Fibroblast of lung (primary cell): ENCODE data around the gene GLG1. TPM values are rescaled to one million over a fixed set of nuclear protein-coding genes. Genes with fewer than 3 reads are reported as not detected.

Experiments used
- DNase-seq, 2 donors: peaks; one replicate each; pipeline versions ENCODE4 v3.0.0 to v3.0.0-alpha.2; 2010; ENCODE audit warnings: low read depth in 2 of 2
- H2AFZ ChIP-seq: 2 replicates; pipeline ENCODE4 v1.5.1; 2012; ENCODE audit warnings: low read length, control low read depth, inconsistent platforms
- H3K27ac ChIP-seq: 2 replicates; pipeline ENCODE4 v1.5.1; 2011; ENCODE audit warnings: low read length, control low read depth; ENCODE audit not compliant: insufficient read depth
- H3K27me3 ChIP-seq: 2 replicates; pipeline ENCODE4 v1.5.1; 2011; ENCODE audit warnings: mild to moderate bottlenecking, low read length; ENCODE audit not compliant: control insufficient read depth, insufficient read depth
- H3K36me3 ChIP-seq: 2 replicates; pipeline ENCODE4 v1.5.1; 2011; ENCODE audit warnings: low read length; ENCODE audit not compliant: control insufficient read depth, insufficient read depth
- H3K4me1 ChIP-seq: 2 replicates; pipeline ENCODE4 v1.5.1; 2011; ENCODE audit warnings: low read length; ENCODE audit not compliant: control insufficient read depth, insufficient read depth; ENCODE audit errors: extremely low read depth
- H3K4me2 ChIP-seq: 2 replicates; pipeline ENCODE4 v1.5.1; 2011; ENCODE audit warnings: low read length, control low read depth; ENCODE audit not compliant: insufficient read depth; ENCODE audit errors: extremely low read depth
- H3K4me3 ChIP-seq, 4 experiments: fragments of 200-600 bp in 1 of 4; sonication (generic) in 1 of 4; replicated peaks in 1 of 4; 2 replicates each; pipeline ENCODE4 v1.5.1; 2011 to 2016; ENCODE audit warnings: low read length in 4 of 4, low read depth in 3 of 4, mild to moderate bottlenecking in 3 of 4, control low read depth in 2 of 4, inconsistent platforms in 1 of 4, mixed read lengths in 1 of 4; ENCODE audit not compliant: insufficient read depth in 1 of 4; ENCODE audit errors: control extremely low read depth in 1 of 4
- H3K79me2 ChIP-seq: 2 replicates; pipeline ENCODE4 v1.5.1; 2012; ENCODE audit warnings: mild to moderate bottlenecking, low read length, inconsistent platforms; ENCODE audit not compliant: control insufficient read depth, insufficient read depth
- H3K9ac ChIP-seq: 2 replicates; pipeline ENCODE4 v1.5.1; 2011; ENCODE audit warnings: mild to moderate bottlenecking, low read length, control low read depth; ENCODE audit not compliant: insufficient read depth
- H3K9me3 ChIP-seq: 2 replicates; pipeline ENCODE4 v1.5.1; 2012; ENCODE audit warnings: low read depth, low read length; ENCODE audit not compliant: control insufficient read depth, insufficient read depth
- H4K20me1 ChIP-seq: 2 replicates; pipeline ENCODE4 v1.5.1; 2011; ENCODE audit warnings: low read length; ENCODE audit not compliant: control insufficient read depth, insufficient read depth; ENCODE audit errors: extremely low read depth
- CTCF ChIP-seq, 2 donors: IDR thresholded peaks in 1 of 2; conservative IDR thresholded peaks in 1 of 2; 1 replicate in 1 of 2; 2 replicates in 1 of 2; pipeline ENCODE4 v1.5.1; 2011 to 2012; ENCODE audit warnings: low read length in 2 of 2, control low read depth in 1 of 2, inconsistent platforms in 1 of 2, low read depth in 1 of 2, mild to moderate bottlenecking in 1 of 2
- EZH2 ChIP-seq: IDR thresholded peaks from 2 replicates; pipeline ENCODE4 v1.5.1; 2012; ENCODE audit warnings: low read length, control low read depth, mild to moderate bottlenecking; ENCODE audit errors: missing control alignments
- polyA plus RNA-seq, 2 donors: library from polyadenylated mRNA; depleted of rRNA in 1 of 2; stranded (reverse) in 1 of 2; unstranded in 1 of 2; fragments of >200 nt; gene quantifications; 2 replicates each; pipeline ENCODE4 v1.2.1, GENCODE V29; 2011 to 2012; ENCODE audit warnings: missing spikeins in 1 of 2
- total RNA-seq: library from RNA; depleted of rRNA; stranded (reverse); fragments of >200 nt; gene quantifications from 2 replicates; pipeline ENCODE4 v1.2.1, GENCODE V29; 2014

Gene GLG1
- total and polyA plus RNA-seq, 2 donors (not counting 1 experiment from before 2014, with no cell fraction given), result 138 to 150 TPM

- H3K4me2 ChIP-seq, result no peak overlapping the region
- peaks cover 46% of the 10 kb centered on the region for H3K79me2 ChIP-seq
- no peaks in the 10 kb centered on the region for H3K27me3 ChIP-seq
- H2AFZ ChIP-seq, result no peak overlapping the region
- no peaks in the 10 kb centered on the region for H3K9me3 ChIP-seq
- no peak for DNase-seq
- no peaks in the 10 kb centered on the region for H3K4me1 ChIP-seq
- no peak overlapping the region for H3K9ac ChIP-seq
- no peaks in the 10 kb centered on the region for H4K20me1 ChIP-seq
- no peak overlapping the region for H3K4me3 ChIP-seq
- TF ChIP-seq EZH2 (no peak), CTCF (conservative IDR thresholded peaks at IDR 0.05 in 1 of 2, IDR thresholded peaks at IDR 0.05 in 1 of 2; ENCODE audit: low read depth in 1 of 2, low read length in 2 of 2) (no peak)
- no peaks in the 10 kb centered on the region for H3K36me3 ChIP-seq
- no peak overlapping the region for H3K27ac ChIP-seq
Observed at GRCh38 chr16:74575807-74576643, 30.9 kb downstream of the GLG1 start.

DNA sequence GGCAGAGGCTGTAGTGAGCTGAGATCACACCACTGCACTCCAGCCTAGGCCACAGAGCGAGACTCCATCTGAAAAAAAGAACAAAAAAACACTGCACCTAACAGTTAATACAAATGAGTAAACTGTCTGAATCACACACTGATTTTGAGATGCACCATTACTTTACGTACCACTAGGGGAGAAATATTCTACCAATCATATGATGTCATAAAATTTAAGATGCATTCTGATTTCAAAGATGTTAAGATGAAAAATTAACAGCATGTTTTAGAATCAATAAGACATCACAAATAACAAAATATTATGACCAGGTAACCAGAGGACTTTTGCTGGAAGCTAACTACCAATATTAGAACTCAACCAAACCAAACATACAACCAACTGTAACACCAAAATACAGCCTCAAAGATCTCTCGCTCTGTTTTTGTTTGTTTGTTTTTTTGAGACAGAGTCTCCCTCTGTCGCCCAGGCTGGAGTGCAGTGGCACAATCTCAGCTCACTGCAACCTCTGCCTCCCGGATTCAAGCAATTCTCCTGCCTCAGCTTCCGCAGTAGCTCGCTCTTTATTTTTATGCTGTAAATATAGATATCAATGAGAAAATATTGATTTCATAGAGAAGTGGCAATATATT is 31.6 kb downstream of the GLG1 start:
- Histone ChIP-seq H3K79me2 (peaks cover 47% of the 10 kb centered on the region), H4K20me1 (no peaks in the 10 kb centered on the region), H3K9me3 (no peaks in the 10 kb centered on the region), H3K27me3 (no peaks in the 10 kb centered on the region), H3K27ac (no peak overlapping the region), H2AFZ (no peak overlapping the region), H3K36me3 (no peaks in the 10 kb centered on the region), H3K4me2 (no peak overlapping the region), H3K4me3 (no peak overlapping the region), H3K9ac (no peak overlapping the region), H3K4me1 (no peaks in the 10 kb centered on the region)
- no peak for DNase-seq
- no peak for TF ChIP-seq EZH2
- no peak for TF ChIP-seq CTCF (conservative IDR thresholded peaks at IDR 0.05 in 1 of 2, IDR thresholded peaks at IDR 0.05 in 1 of 2; ENCODE audit: low read depth in 1 of 2, low read length in 2 of 2)

DNA sequence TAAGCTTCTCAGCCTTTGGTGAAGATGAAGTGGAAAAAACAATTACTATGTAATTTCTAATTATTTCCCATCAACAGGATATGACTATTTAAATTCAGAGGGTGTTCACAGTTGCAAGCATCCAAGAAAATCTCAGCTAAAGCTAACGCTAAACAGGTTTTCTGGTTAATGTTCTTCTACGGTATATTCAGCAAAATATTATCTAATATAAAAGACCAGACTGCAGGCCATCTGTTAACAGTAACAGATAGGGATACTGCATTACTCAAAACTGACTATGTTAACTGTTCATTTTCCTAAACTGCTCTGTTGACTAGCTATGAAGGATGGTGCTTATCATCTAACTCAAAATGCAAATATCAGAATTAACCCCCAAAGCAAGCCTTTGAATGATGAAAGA is 32.8 kb downstream of the GLG1 start:
- no peak overlapping the region for H3K27ac ChIP-seq
- no peaks in the 10 kb centered on the region for H3K4me1 ChIP-seq
- H3K27me3 ChIP-seq, result no peaks in the 10 kb centered on the region
- no peak for DNase-seq
- H3K4me3 ChIP-seq, result no peak overlapping the region
- no peak overlapping the region for H3K9ac ChIP-seq
- no peaks in the 10 kb centered on the region for H3K9me3 ChIP-seq
- no peak overlapping the region for H3K4me2 ChIP-seq
- no peak overlapping the region for H2AFZ ChIP-seq
- no peaks in the 10 kb centered on the region for H3K36me3 ChIP-seq
- peaks cover 47% of the 10 kb centered on the region for H3K79me2 ChIP-seq
- no peaks in the 10 kb centered on the region for H4K20me1 ChIP-seq
- TF ChIP-seq EZH2 (no peak), CTCF (conservative IDR thresholded peaks at IDR 0.05 in 1 of 2, IDR thresholded peaks at IDR 0.05 in 1 of 2; ENCODE audit: low read depth in 1 of 2, low read length in 2 of 2) (no peak)
